SK-N-SH (cell line): Measurements from ENCODE around the gene IRAK3. TPM values are rescaled to one million over a fixed set of nuclear protein-coding genes. Genes with fewer than 3 reads are reported as not detected.

Experiments
- CTCF ChIA-PET: fragments of 300-600, 350-600 bp; formaldehyde crosslinking; extraction: SDS; loops from one replicate; lab custom pipeline; 2021; lab: Yijun Ruan, JAX
- POLR2A ChIA-PET: fragments of 350-600 bp; sonication (Branson Sonifier 250); formaldehyde crosslinking; extraction: SDS; loops from one replicate; lab custom pipeline; 2020; ENCODE audit warnings: antibody characterized with exemption, inconsistent platforms; lab: Yijun Ruan, JAX
- DNase-seq: peaks from one replicate; pipeline ENCODE4 v3.0.0; 2012
- H2AFZ ChIP-seq: fragments of 200-600 bp; sonication (generic); 2 replicates; pipeline ENCODE4 v1.8.1; 2016; ENCODE audit warnings: antibody characterized with exemption, mild to moderate bottlenecking, low read depth
- H3F3A ChIP-seq: fragments of 200-600 bp; sonication (generic); replicated peaks from 2 replicates; pipeline ENCODE3; 2016; ENCODE audit warnings: antibody characterized with exemption, mild to moderate bottlenecking; ENCODE audit not compliant: insufficient read depth
- H3K27ac ChIP-seq, 2 experiments: fragments of 200-500 bp in 1 of 2; fragments of 200-600 bp in 1 of 2; sonication (Bioruptor generic) in 1 of 2; sonication (generic), shearing (Covaris generic) in 1 of 2; 2 replicates each; pipeline versions ENCODE4 v1.5.1 to v1.6.1; 2014 to 2016; ENCODE audit warnings: low read depth in 2 of 2, inconsistent platforms in 1 of 2, low read length in 1 of 2, mild to moderate bottlenecking in 1 of 2, mixed read lengths in 1 of 2
- H3K27me3 ChIP-seq: fragments of 200-600 bp; sonication (generic), shearing (Covaris generic); 2 replicates; pipeline ENCODE4 v1.6.1; 2016; ENCODE audit warnings: mixed run types; ENCODE audit not compliant: insufficient read depth
- H3K36me3 ChIP-seq, 2 experiments: fragments of 200-500 bp in 1 of 2; fragments of 200-600 bp in 1 of 2; sonication (Bioruptor generic) in 1 of 2; sonication (generic) in 1 of 2; replicated peaks in 1 of 2; 2 replicates each; pipeline versions ENCODE3 to v1.5.1; 2014 to 2016; ENCODE audit warnings: low read length in 1 of 2, mild to moderate bottlenecking in 1 of 2; ENCODE audit not compliant: insufficient read depth in 2 of 2, control insufficient read depth in 1 of 2
- H3K4me1 ChIP-seq, 2 experiments: fragments of 200-500 bp in 1 of 2; fragments of 200-600 bp in 1 of 2; sonication (Bioruptor generic) in 1 of 2; sonication (generic), shearing (Covaris generic) in 1 of 2; 2 replicates each; pipeline versions ENCODE4 v1.5.1 to v1.6.1; 2014 to 2016; ENCODE audit warnings: low read depth in 1 of 2, low read length in 1 of 2, mixed run types in 1 of 2; ENCODE audit not compliant: insufficient read depth in 2 of 2, control insufficient read depth in 1 of 2
- H3K4me2 ChIP-seq: fragments of 200-600 bp; sonication (generic), shearing (Covaris generic); 2 replicates; pipeline ENCODE4 v1.6.1; 2017; ENCODE audit warnings: mixed run types
- H3K4me3 ChIP-seq, 2 experiments: fragments of 200-500 bp in 1 of 2; fragments of 200-600 bp in 1 of 2; sonication (Bioruptor generic) in 1 of 2; sonication (generic), shearing (Covaris generic) in 1 of 2; 2 replicates each; pipeline versions ENCODE4 v1.5.1 to v1.8.1; 2014 to 2016; ENCODE audit warnings: low read depth in 2 of 2, inconsistent platforms in 1 of 2, low read length in 1 of 2, mild to moderate bottlenecking in 1 of 2, mixed read lengths in 1 of 2, moderate library complexity in 1 of 2
- H3K79me2 ChIP-seq: fragments of 200-600 bp; sonication (generic); 2 replicates; pipeline ENCODE4 v1.8.1; 2017; ENCODE audit warnings: mild to moderate bottlenecking; ENCODE audit not compliant: insufficient read depth
- H3K9ac ChIP-seq: fragments of 200-600 bp; sonication (generic); 2 replicates; pipeline ENCODE4 v1.6.1; 2017; ENCODE audit warnings: mixed run types
- H3K9me2 ChIP-seq: fragments of 200-600 bp; sonication (generic); 2 replicates; pipeline ENCODE4 v1.6.1; 2017; ENCODE audit warnings: mixed run types
- H3K9me3 ChIP-seq: fragments of 200-600 bp; sonication (generic); 2 replicates; pipeline ENCODE4 v1.6.1; 2017; ENCODE audit warnings: mixed run types, mild to moderate bottlenecking, moderate library complexity
- H4K20me1 ChIP-seq: fragments of 200-600 bp; sonication (generic); 2 replicates; pipeline ENCODE4 v1.6.1; 2017; ENCODE audit warnings: mild to moderate bottlenecking, mixed run types; ENCODE audit not compliant: insufficient read depth
- EZH2phosphoT487 ChIP-seq: fragments of 200-600 bp; sonication (generic); IDR thresholded peaks from 2 replicates; pipeline ENCODE4 v1.6.1; 2017; ENCODE audit warnings: low read depth, mixed run types, mild to moderate bottlenecking, antibody characterized with exemption, moderate library complexity, borderline replicate concordance
- FOSL2 ChIP-seq: IDR thresholded peaks from 2 replicates; pipeline ENCODE4 v1.4.0; 2012; ENCODE audit warnings: low read depth, mild to moderate bottlenecking, moderate library complexity, borderline replicate concordance
- MEF2A ChIP-seq: IDR thresholded peaks from 2 replicates; pipeline ENCODE4 v1.4.0; 2012; ENCODE audit warnings: low read depth, borderline replicate concordance
- MXI1 ChIP-seq: IDR thresholded peaks from 2 replicates; pipeline ENCODE4 v1.6.1; 2012; ENCODE audit warnings: mild to moderate bottlenecking, low read depth, low read length, improper control_type of control experiment
- NFIC ChIP-seq: IDR thresholded peaks from 2 replicates; pipeline ENCODE4 v1.4.0; 2012; ENCODE audit warnings: borderline replicate concordance
- NRF1 ChIP-seq: IDR thresholded peaks from 2 replicates; pipeline ENCODE4 v1.6.1; 2012; ENCODE audit warnings: low read depth, mild to moderate bottlenecking, low read length
- RCOR1 ChIP-seq: fragments of 150-350 bp; IDR thresholded peaks from 2 replicates; pipeline ENCODE4 v1.6.1; 2017; ENCODE audit warnings: antibody characterized with exemption, low read length
- RFX5 ChIP-seq: IDR thresholded peaks from 2 replicates; pipeline ENCODE4 v1.6.1; 2012; ENCODE audit warnings: mild to moderate bottlenecking, improper control_type of control experiment, low read length
- RXRA ChIP-seq: IDR thresholded peaks from 2 replicates; pipeline ENCODE4 v1.4.0; 2012; ENCODE audit warnings: low read depth, mild to moderate bottlenecking, borderline replicate concordance
- SIN3A ChIP-seq: IDR thresholded peaks from 2 replicates; pipeline ENCODE4 v1.6.1; 2012; ENCODE audit warnings: low read depth, mild to moderate bottlenecking, low read length, moderate library complexity, borderline replicate concordance
- SMC3 ChIP-seq: IDR thresholded peaks from 2 replicates; pipeline ENCODE4 v1.6.1; 2012; ENCODE audit warnings: low read depth, low read length, improper control_type of control experiment
- TCF12 ChIP-seq: IDR thresholded peaks from 2 replicates; pipeline ENCODE4 v1.4.0; 2012
- WGBS: methylation state at CpG from one replicate; pipeline ENCODE4 v1.1.6; 2017; ENCODE audit warnings: low lambda C conversion rate; 5-methylcytosine and 5-hydroxymethylcytosine counted together
- polyA plus RNA-seq, 3 experiments: library from polyadenylated mRNA; depleted of rRNA; stranded (reverse); fragments of >200 nt; gene quantifications; 2 replicates each; pipeline ENCODE4 v1.2.3, GENCODE V29; 2012
- TF ChIP-seq, protein P1 (sequence below): fragments of 150-350 bp; IDR thresholded peaks from 2 replicates; pipeline ENCODE4 v1.6.1; 2016; ENCODE audit warnings: mild to moderate bottlenecking, low read depth, low read length
- TF ChIP-seq, protein P2 (sequence below): IDR thresholded peaks from 2 replicates; pipeline ENCODE4 v1.4.0; 2012; ENCODE audit warnings: low read depth, borderline replicate concordance
- TF ChIP-seq, protein P3 (sequence below): IDR thresholded peaks from 2 replicates; pipeline ENCODE4; 2012

IRAK3 gene
- polyA plus RNA-seq, 1 of the 3 experiments (the other 2 are of a cell fraction) = not detected

DNA sequence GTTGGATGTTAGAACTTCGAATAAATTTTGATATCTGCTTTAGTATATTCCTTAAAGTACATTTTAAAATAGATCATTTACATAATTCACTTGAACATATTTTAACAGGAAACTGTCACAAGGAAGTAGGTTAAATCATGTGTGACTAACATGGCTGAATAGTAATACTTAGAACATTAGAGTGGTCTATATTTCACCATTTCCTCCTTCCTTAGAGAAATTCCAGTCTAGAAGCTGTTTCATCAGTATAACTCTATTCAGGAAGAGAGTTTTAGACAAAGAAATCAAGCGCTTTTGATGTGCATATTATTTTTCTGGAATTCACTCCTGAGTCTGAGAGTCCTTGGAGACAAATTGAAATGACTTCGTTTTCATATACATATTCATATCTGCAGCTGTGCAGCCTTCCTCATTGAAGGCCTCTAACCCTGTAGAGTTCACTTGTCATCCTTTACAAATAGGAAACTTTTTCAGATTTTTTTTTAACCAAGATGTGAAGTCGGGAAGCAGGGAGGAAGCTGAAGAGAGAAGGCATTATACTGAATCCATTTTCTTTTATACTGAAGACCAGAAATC, 28.4 kb downstream of the IRAK3 start:
- Histone ChIP-seq H3K79me2 (no peaks in the 10 kb centered on the region), H3K4me1 (no peaks in the 10 kb centered on the region), H3K9me3 (0 out of 2 replicates have a peak, but pooled peaks cover 2% of the 10 kb centered on the region), H3K4me3 (no peak overlapping the region), H2AFZ (no peak overlapping the region), H3K36me3 (no peaks in the 10 kb centered on the region), H4K20me1 (no peaks in the 10 kb centered on the region), H3K4me2 (no peak overlapping the region), H3K27me3 (peaks cover 21% of the 10 kb centered on the region; the same call in 1 of the 2 replicates), H3F3A (no peaks in the 10 kb centered on the region), H3K27ac (no peak overlapping the region), H3K9ac (no peak overlapping the region), H3K9me2 (no peaks in the 10 kb centered on the region)
- 16% methylated on average over 4 of the region's 4 CpGs for WGBS
- POLR2A ChIA-PET = no interaction called here
- no peak for DNase-seq
- CTCF ChIA-PET = interaction anchor here (1.2 kb wide), 2 partner anchors 18 to 53 kb away, joined by 3 read pairs; no protein-coding TSS in a partner anchor
- TF ChIP-seq, protein P1, sequence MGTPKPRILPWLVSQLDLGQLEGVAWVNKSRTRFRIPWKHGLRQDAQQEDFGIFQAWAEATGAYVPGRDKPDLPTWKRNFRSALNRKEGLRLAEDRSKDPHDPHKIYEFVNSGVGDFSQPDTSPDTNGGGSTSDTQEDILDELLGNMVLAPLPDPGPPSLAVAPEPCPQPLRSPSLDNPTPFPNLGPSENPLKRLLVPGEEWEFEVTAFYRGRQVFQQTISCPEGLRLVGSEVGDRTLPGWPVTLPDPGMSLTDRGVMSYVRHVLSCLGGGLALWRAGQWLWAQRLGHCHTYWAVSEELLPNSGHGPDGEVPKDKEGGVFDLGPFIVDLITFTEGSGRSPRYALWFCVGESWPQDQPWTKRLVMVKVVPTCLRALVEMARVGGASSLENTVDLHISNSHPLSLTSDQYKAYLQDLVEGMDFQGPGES = no peak
- TF ChIP-seq, protein P2, sequence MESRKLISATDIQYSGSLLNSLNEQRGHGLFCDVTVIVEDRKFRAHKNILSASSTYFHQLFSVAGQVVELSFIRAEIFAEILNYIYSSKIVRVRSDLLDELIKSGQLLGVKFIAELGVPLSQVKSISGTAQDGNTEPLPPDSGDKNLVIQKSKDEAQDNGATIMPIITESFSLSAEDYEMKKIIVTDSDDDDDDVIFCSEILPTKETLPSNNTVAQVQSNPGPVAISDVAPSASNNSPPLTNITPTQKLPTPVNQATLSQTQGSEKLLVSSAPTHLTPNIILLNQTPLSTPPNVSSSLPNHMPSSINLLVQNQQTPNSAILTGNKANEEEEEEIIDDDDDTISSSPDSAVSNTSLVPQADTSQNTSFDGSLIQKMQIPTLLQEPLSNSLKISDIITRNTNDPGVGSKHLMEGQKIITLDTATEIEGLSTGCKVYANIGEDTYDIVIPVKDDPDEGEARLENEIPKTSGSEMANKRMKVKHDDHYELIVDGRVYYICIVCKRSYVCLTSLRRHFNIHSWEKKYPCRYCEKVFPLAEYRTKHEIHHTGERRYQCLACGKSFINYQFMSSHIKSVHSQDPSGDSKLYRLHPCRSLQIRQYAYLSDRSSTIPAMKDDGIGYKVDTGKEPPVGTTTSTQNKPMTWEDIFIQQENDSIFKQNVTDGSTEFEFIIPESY = no peak
- TF ChIP-seq RCOR1 = no peak

DNA sequence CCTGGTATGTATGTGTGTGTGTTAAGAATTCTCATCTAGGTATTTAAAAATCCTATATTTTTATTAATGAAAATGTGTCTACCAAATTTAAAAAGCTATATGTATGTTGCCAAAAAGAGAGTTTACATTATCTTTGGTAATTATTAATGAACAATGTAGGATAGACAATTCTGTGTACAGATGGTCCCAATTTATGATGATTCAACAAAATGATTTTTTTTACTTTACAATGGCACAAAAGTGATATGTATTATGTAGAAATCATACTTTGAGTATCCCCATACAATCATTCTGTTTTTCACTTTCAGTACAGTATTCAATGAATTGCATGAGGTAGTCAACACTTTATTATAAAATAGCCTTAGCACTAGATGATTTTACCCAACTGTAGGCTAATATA, 39.4 kb downstream of the IRAK3 start:
- H3K27me3 ChIP-seq = no peaks in the 10 kb centered on the region; the same call in 1 of the 2 replicates
- H3K9ac ChIP-seq = no peak overlapping the region
- H3K79me2 ChIP-seq = no peaks in the 10 kb centered on the region
- no peak overlapping the region for H2AFZ ChIP-seq
- H3K4me3 ChIP-seq = no peak overlapping the region
- no peaks in the 10 kb centered on the region for H4K20me1 ChIP-seq
- H3K27ac ChIP-seq = no peak overlapping the region
- CTCF ChIA-PET = interaction anchor here (1.5 kb wide), 1 partner anchor 59 kb away, joined by 3 read pairs; the partner anchor contains the start of gene TMBIM4
- no peaks in the 10 kb centered on the region for H3F3A ChIP-seq
- no peak for TF ChIP-seq EZH2phosphoT487
- no peak for TF ChIP-seq FOSL2
- TF ChIP-seq, protein P1 = no peak
- TF ChIP-seq SIN3A = no peak
- no peak for TF ChIP-seq MEF2A
- TF ChIP-seq RXRA = no peak
- no peak for TF ChIP-seq TCF12
- TF ChIP-seq SMC3 = no peak
- TF ChIP-seq NFIC = no peak
- TF ChIP-seq, protein P3, sequence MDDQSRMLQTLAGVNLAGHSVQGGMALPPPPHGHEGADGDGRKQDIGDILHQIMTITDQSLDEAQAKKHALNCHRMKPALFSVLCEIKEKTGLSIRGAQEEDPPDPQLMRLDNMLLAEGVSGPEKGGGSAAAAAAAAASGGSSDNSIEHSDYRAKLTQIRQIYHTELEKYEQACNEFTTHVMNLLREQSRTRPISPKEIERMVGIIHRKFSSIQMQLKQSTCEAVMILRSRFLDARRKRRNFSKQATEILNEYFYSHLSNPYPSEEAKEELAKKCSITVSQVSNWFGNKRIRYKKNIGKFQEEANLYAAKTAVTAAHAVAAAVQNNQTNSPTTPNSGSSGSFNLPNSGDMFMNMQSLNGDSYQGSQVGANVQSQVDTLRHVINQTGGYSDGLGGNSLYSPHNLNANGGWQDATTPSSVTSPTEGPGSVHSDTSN = no peak
- no peak for TF ChIP-seq RFX5
- TF ChIP-seq NRF1 = no peak
- no peak for TF ChIP-seq MXI1
- no peak for DNase-seq
- no peaks in the 10 kb centered on the region for H3K9me2 ChIP-seq
- H3K9me3 ChIP-seq = no peaks in the 10 kb centered on the region
- H3K4me1 ChIP-seq = no peaks in the 10 kb centered on the region
- no peaks in the 10 kb centered on the region for H3K36me3 ChIP-seq
- no peak overlapping the region for H3K4me2 ChIP-seq
- POLR2A ChIA-PET = no interaction called here
